ENCODE results near the gene GAB2. TPM values are rescaled to one million over a fixed set of nuclear protein-coding genes. Genes with fewer than 3 reads are reported as not detected.
A peak's percentile ranks its signal among the peaks of the same experiment; 100 is the strongest.

GAB2 gene
- total and polyA plus RNA-seq, 7 experiments from 2014 or later = 0.17 to 42.6 (median 3.5) TPM

- ChIA-PET CTCF (no interaction called here), POLR2A (interaction anchor here (6.9 kb wide), 1 partner anchor 8 kb away, joined by 78 read pairs; no protein-coding TSS in a partner anchor)
- intact Hi-C loops (cut with micrococcal nuclease) = no loop called here
- no peak overlapping the region for H3K27ac ChIP-seq (ENCODE audit: low read depth, low read length)
- Mint-ChIP-seq H3K27ac (peak overlapping the region in 6 of 9 donors; percentile 8 to 97 (median 78)), H3K4me1 (peaks cover 35 to 69% (median 62%) of the 10 kb centered on the region in 7 donors), H3K27me3 (no peaks in the 10 kb centered on the region), H3K9me3 (peaks cover 0 to 2% (median 0%) of the 10 kb centered on the region in 11 donors), H3K4me3 (peak overlapping the region in 1 of 10 donors; percentile 21), H3K36me3 (peaks cover 0 to 25% (median 5%) of the 10 kb centered on the region in 5 donors)
- H3K27me3 ChIP-seq (ENCODE audit: control insufficient read depth in 2 of 2, insufficient read depth in 2 of 2, low read length in 2 of 2) = no peaks in the 10 kb centered on the region
- H3K4me3 ChIP-seq (ENCODE audit: low read length) = no peak overlapping the region
- no peak for ATAC-seq
- DNase-seq = no peak
- H3K4me1 ChIP-seq (ENCODE audit: control insufficient read depth in 2 of 2, insufficient read depth in 2 of 2, low read length in 2 of 2) = peaks cover 11 to 48% of the 10 kb centered on the region in 2 donors
- H3K36me3 ChIP-seq (ENCODE audit: control insufficient read depth in 2 of 3, insufficient read depth in 3 of 3, low read length in 3 of 3) = peaks cover 0 to 9% (median 0%) of the 10 kb centered on the region in 3 experiments
- no peaks in the 10 kb centered on the region for H3K9me3 ChIP-seq (ENCODE audit: control insufficient read depth in 2 of 3, low read length in 3 of 3)
Measured at GRCh38 chr11:78192223-78192719, 225.3 kb downstream of the GAB2 start.

- peaks cover 15 to 56% of the 10 kb centered on the region in 2 donors for H3K4me1 ChIP-seq (ENCODE audit: control insufficient read depth in 2 of 2, insufficient read depth in 2 of 2, low read length in 2 of 2)
- H3K4me3 ChIP-seq (ENCODE audit: low read length) = no peak overlapping the region
- peaks cover 0 to 9% (median 0%) of the 10 kb centered on the region in 3 experiments for H3K36me3 ChIP-seq (ENCODE audit: control insufficient read depth in 2 of 3, insufficient read depth in 3 of 3, low read length in 3 of 3)
- intact Hi-C loops (cut with micrococcal nuclease) = no loop called here
- CTCF ChIA-PET = no interaction called here
- no peaks in the 10 kb centered on the region for H3K27me3 ChIP-seq (ENCODE audit: control insufficient read depth in 2 of 2, insufficient read depth in 2 of 2, low read length in 2 of 2)
- H3K4me3 Mint-ChIP-seq = peak overlapping the region in 8 of 10 donors; percentile 14 to 100 (median 45)
- peaks cover 0 to 24% (median 5%) of the 10 kb centered on the region in 5 donors for H3K36me3 Mint-ChIP-seq
- H3K4me1 Mint-ChIP-seq = peaks cover 37 to 77% (median 70%) of the 10 kb centered on the region in 7 donors
- H3K27ac Mint-ChIP-seq = peak overlapping the region; percentile 56 to 97 (median 73)
- H3K27ac ChIP-seq (ENCODE audit: low read depth, low read length) = no peak overlapping the region
- no peak for DNase-seq
- POLR2A ChIA-PET = interaction anchor here (6.9 kb wide), 1 partner anchor 10 kb away, joined by 78 read pairs; no protein-coding TSS in a partner anchor
- no peaks in the 10 kb centered on the region for H3K9me3 ChIP-seq (ENCODE audit: control insufficient read depth in 2 of 3, low read length in 3 of 3)
- no peak for ATAC-seq
- no peaks in the 10 kb centered on the region for H3K27me3 Mint-ChIP-seq
- H3K9me3 Mint-ChIP-seq = peaks cover 0 to 2% (median 0%) of the 10 kb centered on the region in 11 donors
Measured at GRCh38 chr11:78190871-78191538, 226.6 kb downstream of the GAB2 start.

- H3K27me3 ChIP-seq (ENCODE audit: control insufficient read depth in 2 of 2, insufficient read depth in 2 of 2, low read length in 2 of 2) = no peaks in the 10 kb centered on the region
- peaks cover 0 to 22% (median 3%) of the 10 kb centered on the region in 5 donors for H3K36me3 Mint-ChIP-seq
- H3K27ac ChIP-seq (ENCODE audit: low read depth, low read length) = peak overlapping the region; percentile 85
- intact Hi-C loops (cut with micrococcal nuclease) = no loop called here
- H3K27ac Mint-ChIP-seq = peak overlapping the region; percentile 70 to 97 (median 89)
- H3K9me3 ChIP-seq (ENCODE audit: control insufficient read depth in 2 of 3, low read length in 3 of 3) = no peaks in the 10 kb centered on the region
- ATAC-seq = no peak
- H3K9me3 Mint-ChIP-seq = peaks cover 0 to 2% (median 0%) of the 10 kb centered on the region in 11 donors
- H3K4me3 Mint-ChIP-seq = peak overlapping the region; percentile 53 to 100 (median 98)
- peaks cover 0 to 9% (median 0%) of the 10 kb centered on the region in 3 experiments for H3K36me3 ChIP-seq (ENCODE audit: control insufficient read depth in 2 of 3, insufficient read depth in 3 of 3, low read length in 3 of 3)
- DNase-seq = no peak
- H3K4me1 ChIP-seq (ENCODE audit: control insufficient read depth in 2 of 2, insufficient read depth in 2 of 2, low read length in 2 of 2) = peaks cover 15 to 56% of the 10 kb centered on the region in 2 donors
- peaks cover 37 to 77% (median 68%) of the 10 kb centered on the region in 7 donors for H3K4me1 Mint-ChIP-seq
- no peaks in the 10 kb centered on the region for H3K27me3 Mint-ChIP-seq
- ChIA-PET CTCF (no interaction called here), POLR2A (interaction anchor here (2.6 to 6.9 kb wide), 2 partner anchors 10 to 51 kb away, joined by 13 to 78 read pairs; partner anchors contain the start of gene ALG8)
- no peak overlapping the region for H3K4me3 ChIP-seq (ENCODE audit: low read length)
Measured at GRCh38 chr11:78190374-78190773, 227.2 kb downstream of the GAB2 start.

GRCh38 chr11:78189851-78190250 lies 227.8 kb downstream of the GAB2 start:
- ChIA-PET POLR2A (interaction anchor here (2.6 to 6.9 kb wide), 2 partner anchors 11 to 51 kb away, joined by 13 to 78 read pairs; partner anchors contain the start of gene ALG8), CTCF (interaction anchor here (1.5 to 1.7 kb wide), 2 partner anchors 11 to 13 kb away, joined by 8 to 9 read pairs; no protein-coding TSS in a partner anchor)
- no peaks in the 10 kb centered on the region for H3K27me3 ChIP-seq (ENCODE audit: control insufficient read depth in 2 of 2, insufficient read depth in 2 of 2, low read length in 2 of 2)
- DNase-seq (no peak), ATAC-seq (no peak)
- intact Hi-C loops (cut with micrococcal nuclease) = loop anchor here (5.0 to 10.0 kb wide), 4 partner anchors 102 to 1805 kb away; partner anchors contain the start of genes ACER3 (in 1 of the 2), GVQW3 (in 1 of the 2), NDUFC2 (in 1 of the 2) and THAP12 (in 1 of the 2)
- peaks cover 0 to 22% (median 3%) of the 10 kb centered on the region in 5 donors for H3K36me3 Mint-ChIP-seq
- H3K4me1 ChIP-seq (ENCODE audit: control insufficient read depth in 2 of 2, insufficient read depth in 2 of 2, low read length in 2 of 2) = peaks cover 15 to 56% of the 10 kb centered on the region in 2 donors
- H3K36me3 ChIP-seq (ENCODE audit: control insufficient read depth in 2 of 3, insufficient read depth in 3 of 3, low read length in 3 of 3) = peaks cover 0 to 9% (median 0%) of the 10 kb centered on the region in 3 experiments
- peak overlapping the region; percentile 96 for H3K4me3 ChIP-seq (ENCODE audit: low read length)
- peak overlapping the region; percentile 84 to 99 (median 91) for H3K27ac Mint-ChIP-seq
- H3K9me3 Mint-ChIP-seq = peaks cover 0 to 2% (median 0%) of the 10 kb centered on the region in 11 donors
- peak overlapping the region; percentile 85 for H3K27ac ChIP-seq (ENCODE audit: low read depth, low read length)
- H3K4me3 Mint-ChIP-seq = peak overlapping the region; percentile 90 to 100 (median 98)
- H3K4me1 Mint-ChIP-seq = peaks cover 37 to 72% (median 68%) of the 10 kb centered on the region in 7 donors
- H3K9me3 ChIP-seq (ENCODE audit: control insufficient read depth in 2 of 3, low read length in 3 of 3) = no peaks in the 10 kb centered on the region
- H3K27me3 Mint-ChIP-seq = no peaks in the 10 kb centered on the region

GRCh38 chr11:78189174-78189724 lies 228.4 kb downstream of the GAB2 start:
- peaks cover 15 to 55% of the 10 kb centered on the region in 2 donors for H3K4me1 ChIP-seq (ENCODE audit: control insufficient read depth in 2 of 2, insufficient read depth in 2 of 2, low read length in 2 of 2)

More at GRCh38 chr11:78189174-78189724, 228.4 kb downstream of the GAB2 start:
- H3K36me3 Mint-ChIP-seq = peaks cover 0 to 18% (median under 1%) of the 10 kb centered on the region in 5 donors
- peak overlapping the region; percentile 90 to 100 (median 98) for H3K4me3 Mint-ChIP-seq
- peak overlapping the region; percentile 84 to 99 (median 91) for H3K27ac Mint-ChIP-seq
- peaks cover 0 to 2% (median 0%) of the 10 kb centered on the region in 11 donors for H3K9me3 Mint-ChIP-seq
- peak overlapping the region; percentile 96 for H3K4me3 ChIP-seq (ENCODE audit: low read length)
- DNase-seq = peak in 1 of 9 donors; percentile 13
- H3K27me3 ChIP-seq (ENCODE audit: control insufficient read depth in 2 of 2, insufficient read depth in 2 of 2, low read length in 2 of 2) = no peaks in the 10 kb centered on the region
- CTCF ChIA-PET = interaction anchor here (1.5 to 1.7 kb wide), 2 partner anchors 11 to 14 kb away, joined by 8 to 9 read pairs; no protein-coding TSS in a partner anchor
- H3K36me3 ChIP-seq (ENCODE audit: control insufficient read depth in 2 of 3, insufficient read depth in 3 of 3, low read length in 3 of 3) = peaks cover 0 to 9% (median 0%) of the 10 kb centered on the region in 3 experiments
- POLR2A ChIA-PET = interaction anchor here (0.6 to 6.9 kb wide), 3 partner anchors 12 to 230 kb away, joined by 3 to 78 read pairs (median 13); partner anchors contain the start of gene ALG8
- no peak for ATAC-seq
- intact Hi-C loops (cut with micrococcal nuclease) = loop anchor here (5.0 to 10.0 kb wide), 4 partner anchors 103 to 1804 kb away; partner anchors contain the start of genes ACER3 (in 1 of the 2), GVQW3 (in 1 of the 2), NDUFC2 (in 1 of the 2) and THAP12 (in 1 of the 2)
- no peaks in the 10 kb centered on the region for H3K9me3 ChIP-seq (ENCODE audit: control insufficient read depth in 2 of 3, low read length in 3 of 3)
- H3K27me3 Mint-ChIP-seq = no peaks in the 10 kb centered on the region
- peaks cover 37 to 66% (median 62%) of the 10 kb centered on the region in 7 donors for H3K4me1 Mint-ChIP-seq
- H3K27ac ChIP-seq (ENCODE audit: low read depth, low read length) = peak overlapping the region; percentile 85
